ENCODE results near the gene MAD1L1. TPM values are rescaled to one million over a fixed set of nuclear protein-coding genes. Genes with fewer than 3 reads are reported as not detected.

MAD1L1 gene
- total and polyA plus RNA-seq, 2 of the 8 experiments (the other 6 are each of a cell fraction or from before 2014, with no cell fraction given), result 40.4 to 44.6 TPM

DNA sequence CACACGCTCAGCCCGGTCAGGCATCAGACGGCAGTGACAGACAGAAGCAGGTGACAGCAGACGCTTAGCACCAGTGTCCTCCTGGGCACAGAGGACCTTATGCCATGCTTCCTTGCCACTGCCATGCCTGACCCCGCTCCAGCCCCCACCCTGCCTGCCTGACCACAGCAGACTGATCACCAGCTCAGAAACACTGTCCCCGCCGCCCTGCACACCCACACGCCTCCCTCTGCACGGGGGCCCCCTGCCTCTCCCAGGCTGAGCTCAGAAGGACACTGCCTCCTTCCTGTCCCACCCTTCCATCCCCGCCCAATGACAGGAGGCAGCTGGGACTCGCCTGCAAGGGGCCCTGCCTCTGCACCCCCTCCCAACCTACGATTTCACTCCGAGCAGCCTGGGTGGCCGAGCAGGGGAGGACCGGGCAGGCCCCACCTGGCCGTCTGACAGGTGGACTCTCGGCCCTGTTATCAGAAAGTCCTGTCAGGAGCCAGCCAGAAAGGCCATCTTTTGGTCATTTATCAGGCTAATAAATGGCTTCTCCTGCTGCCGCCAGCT lies 379.2 kb downstream of the MAD1L1 start:
- H3K36me3 ChIP-seq (ENCODE audit: control insufficient read depth in 2 of 4, insufficient read depth in 4 of 4, low read length in 3 of 4), result no peaks in the 10 kb centered on the region; a peak in 1 of 8 replicates
- TF ChIP-seq E2F6 (IDR thresholded peaks at IDR 0.05), result no peak
- no peak for TF ChIP-seq NRF1 (IDR thresholded peaks at IDR 0.05; ENCODE audit: low read depth, low read length)
- no peak for TF ChIP-seq JUN (IDR thresholded peaks at IDR 0.05; ENCODE audit: low read depth, low read length)
- TF ChIP-seq GABPA (IDR thresholded peaks at IDR 0.05; ENCODE audit: borderline replicate concordance, insufficient read depth, low read length), result no peak
- TF ChIP-seq CBX5 (IDR thresholded peaks at IDR 0.05; ENCODE audit: low read depth, low read length), result no peak
- no peak for TF ChIP-seq CEBPB (IDR thresholded peaks at IDR 0.05; ENCODE audit: low read depth, low read length)
- TF ChIP-seq TCF12 (IDR thresholded peaks at IDR 0.05; ENCODE audit: low read depth, low read length), result no peak
- TF ChIP-seq EZH2 (IDR thresholded peaks at IDR 0.05; ENCODE audit: low read depth, low read length, severe bottlenecking), result no peak
- TF ChIP-seq CTBP2 (IDR thresholded peaks at IDR 0.05; ENCODE audit: borderline replicate concordance, insufficient read depth, insufficient read length, low read length), result no peak
- TF ChIP-seq SAP30 (IDR thresholded peaks at IDR 0.05; ENCODE audit: insufficient read depth, insufficient replicate concordance, low read length), result no peak
- no peak for TF ChIP-seq TBP (IDR thresholded peaks at IDR 0.05; ENCODE audit: low read depth, low read length)
- TF ChIP-seq SP4 (IDR thresholded peaks at IDR 0.05; ENCODE audit: low read length), result no peak
- TF ChIP-seq TEAD4 (IDR thresholded peaks at IDR 0.05; ENCODE audit: low read depth, low read length), result no peak
- H3K9me3 ChIP-seq (ENCODE audit: insufficient read depth in 2 of 2, low read depth in 1 of 2, low read length in 1 of 2), result no peaks in the 10 kb centered on the region
- FAIRE-seq (no peak), DNase-seq (ENCODE audit: low read depth in 1 of 2, low spot score in 2 of 2) (no peak)
- no peaks in the 10 kb centered on the region; a peak in 1 of 7 replicates for H3K4me1 ChIP-seq (replicated peaks in 1 of 4; ENCODE audit: control insufficient read depth in 3 of 4, insufficient read depth in 4 of 4, low read length in 3 of 4)
- no peaks in the 10 kb centered on the region for H3K79me2 ChIP-seq (ENCODE audit: control insufficient read depth in 1 of 2, insufficient read depth in 2 of 2, low read length in 2 of 2)
- H3K23me2 ChIP-seq (ENCODE audit: low read depth, low read length), result no peaks in the 10 kb centered on the region
- no peak overlapping the region for H4K91ac ChIP-seq (replicated peaks; ENCODE audit: insufficient read length, low read length)
- H2AFZ ChIP-seq (ENCODE audit: low read length), result no peak overlapping the region
- no peak overlapping the region for H4K8ac ChIP-seq (ENCODE audit: extremely low read depth, insufficient read depth, low read length)
- H4K20me1 ChIP-seq (replicated peaks in 1 of 2; ENCODE audit: control insufficient read depth in 1 of 2, insufficient read depth in 2 of 2, low read length in 2 of 2), result peaks cover 0 to 2% of the 10 kb centered on the region in 2 experiments
- no peak overlapping the region for H4K5ac ChIP-seq (ENCODE audit: insufficient read length, low read depth, low read length)
- H3K9ac ChIP-seq (replicated peaks in 1 of 4; ENCODE audit: extremely low read depth in 1 of 4, low read depth in 3 of 4, low read length in 3 of 4), result no peak overlapping the region
- no peak overlapping the region for H3K4me2 ChIP-seq (ENCODE audit: insufficient read depth in 1 of 2, low read depth in 2 of 2, low read length in 2 of 2)
- no peak overlapping the region for H3K4me3 ChIP-seq (ENCODE audit: extremely low read depth in 1 of 4, insufficient read depth in 2 of 4, low read depth in 3 of 4, low read length in 4 of 4)
- H2BK120ac ChIP-seq (replicated peaks; ENCODE audit: low read depth, low read length), result no peak overlapping the region
- ChIA-PET POLR2A (ENCODE audit: partially characterized antibody) (interaction anchor here (0.9 to 1.1 kb wide), 2 partner anchors 27 to 322 kb away, joined by 3 to 4 read pairs; no protein-coding TSS in a partner anchor), CTCF (ENCODE audit: partially characterized antibody) (interaction anchor here (1.1 to 1.7 kb wide), 5 partner anchors 8 to 295 kb away, joined by 3 to 6 read pairs (median 4); no protein-coding TSS in a partner anchor)
- no peak overlapping the region for H2BK20ac ChIP-seq (ENCODE audit: low read length)
- WGBS, 2 experiments (ENCODE audit: extremely low coverage in 1 of 2, insufficient coverage in 1 of 2, insufficient read length in 1 of 2, insufficient replicate concordance in 2 of 2, low coverage in 1 of 2, low lambda C conversion rate in 2 of 2, missing lambda C conversion rate in 1 of 2), result 94% methylated on average over 13 of the region's 18 CpGs; no CpG with 5 or more reads in 1 of the 2 experiments
- no peak overlapping the region for H2BK12ac ChIP-seq (ENCODE audit: low read depth, low read length)
- H2BK5ac ChIP-seq (ENCODE audit: low read depth, low read length), result peak overlapping the region; percentile 60; the same call in 1 of the 2 replicates
- H3K56ac ChIP-seq (replicated peaks; ENCODE audit: insufficient read length, low read depth, low read length), result no peak overlapping the region
- H2AK5ac ChIP-seq (ENCODE audit: low read depth, low read length), result no peak overlapping the region
- H3K14ac ChIP-seq (ENCODE audit: insufficient read length), result no peak overlapping the region
- H3K27me3 ChIP-seq (replicated peaks in 1 of 4; ENCODE audit: control insufficient read depth in 3 of 4, extremely low read depth in 1 of 4, insufficient read depth in 3 of 4, low read length in 3 of 4), result no peaks in the 10 kb centered on the region
- H2BK15ac ChIP-seq (ENCODE audit: low read length), result no peak overlapping the region
- no peak overlapping the region for H3K27ac ChIP-seq (ENCODE audit: low read depth, low read length)
- no peak overlapping the region for H3K23ac ChIP-seq (ENCODE audit: insufficient read length)
- H3K18ac ChIP-seq (ENCODE audit: extremely low read depth, low read length), result no peak overlapping the region
- no peaks in the 10 kb centered on the region; the same call in 1 of the 2 replicates for H3K79me1 ChIP-seq (ENCODE audit: low read depth, low read length)
- no peak overlapping the region for H3K4ac ChIP-seq (replicated peaks; ENCODE audit: insufficient read length, low read depth, low read length)
